ENCODE results near the gene GPD2.
"Not testable (repeated sequence)": the region's sequence is repeated elsewhere in the genome, so short reads cannot be mapped to it uniquely, and the experiment has no call there.

Gene GPD2

DNA sequence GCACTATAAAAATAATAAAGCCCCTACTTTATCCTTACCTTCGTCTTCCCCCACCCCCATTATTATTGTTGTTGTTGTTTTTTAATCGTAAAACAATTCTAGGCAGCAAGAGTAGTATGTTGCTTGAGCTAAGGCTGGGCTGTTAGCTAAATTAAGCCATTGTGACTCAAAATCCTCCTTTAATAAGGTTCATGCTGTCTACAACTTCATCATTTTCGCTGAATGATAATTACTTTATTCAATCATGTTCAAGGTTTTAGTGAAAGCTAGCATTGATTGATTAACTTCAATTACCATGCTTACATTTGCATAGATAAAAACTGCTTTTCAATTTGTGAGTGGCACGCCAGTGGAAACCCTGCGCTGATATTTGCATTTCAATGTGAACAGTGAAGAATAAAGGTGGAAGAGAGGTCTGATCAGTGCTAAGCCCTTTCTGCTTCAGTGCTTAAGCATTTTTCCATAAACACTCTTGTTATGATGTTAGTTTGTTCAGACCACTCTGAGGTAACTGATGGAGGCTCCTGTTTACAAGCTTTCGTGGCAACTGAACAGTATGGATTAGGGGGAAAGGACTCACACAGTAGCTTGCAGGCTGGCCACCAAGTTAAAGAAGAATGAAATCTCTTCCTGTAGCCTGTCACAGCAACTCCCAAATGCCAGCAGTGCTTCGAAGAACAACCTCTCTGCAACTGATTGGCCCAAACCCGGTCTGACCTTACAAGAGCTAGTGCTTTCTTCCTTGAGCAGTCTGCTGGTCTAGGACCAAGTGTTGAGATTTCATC is 156.8 kb downstream of the GPD2 start:
- no peak for DNase-seq

GRCh38 chr2:156593594-156593921 is 157.4 kb downstream of the GPD2 start:
- DNase-seq = no peak

GRCh38 chr2:156598563-156598962 is 162.4 kb downstream of the GPD2 start:
- no peak for DNase-seq

GRCh38 chr2:156600196-156600595 is 164.0 kb downstream of the GPD2 start:
- no peak for DNase-seq

DNA sequence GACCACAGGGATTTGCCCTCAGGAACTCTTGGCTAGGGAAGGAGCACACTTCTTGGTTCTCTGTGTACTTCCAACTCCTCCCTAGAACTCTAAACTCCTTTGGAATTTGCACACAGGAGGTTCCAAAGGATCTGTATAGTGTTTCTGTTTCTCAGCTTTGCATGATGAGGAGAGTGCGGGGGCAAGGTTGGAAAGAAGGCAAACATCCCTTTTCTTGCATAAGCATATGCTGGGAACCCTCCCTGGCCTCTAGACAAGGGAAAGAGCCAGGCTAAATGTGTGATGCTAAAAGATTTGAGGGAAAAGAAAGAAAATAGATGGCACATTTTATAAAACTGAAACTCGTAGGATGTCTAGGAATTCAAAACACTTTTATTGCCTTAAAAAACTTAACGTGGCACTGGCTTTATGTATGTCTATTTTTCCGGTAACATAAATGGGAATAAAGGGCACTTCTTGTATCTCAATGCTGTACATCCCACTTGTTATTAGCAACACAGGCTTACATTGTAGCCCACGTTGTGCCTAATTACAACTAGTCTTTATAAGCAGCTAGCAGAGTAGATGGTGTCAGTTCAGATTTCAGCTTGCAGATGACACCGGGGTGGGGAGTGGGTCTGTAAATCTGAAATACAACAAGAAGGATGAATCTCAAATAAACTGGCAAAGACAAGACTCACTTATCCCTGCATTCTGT is 165.8 kb downstream of the GPD2 start:
- DNase-seq = no peak

GRCh38 chr2:156602552-156602933 is 166.4 kb downstream of the GPD2 start:
- DNase-seq = no peak

GRCh38 chr2:156615836-156616322 is 179.7 kb downstream of the GPD2 start:
- DNase-seq = no peak

GRCh38 chr2:156618071-156618470 is 181.9 kb downstream of the GPD2 start:
- DNase-seq = not testable (repeated sequence)

GRCh38 chr2:156619021-156619539 is 182.9 kb downstream of the GPD2 start:
- DNase-seq = no peak

DNA sequence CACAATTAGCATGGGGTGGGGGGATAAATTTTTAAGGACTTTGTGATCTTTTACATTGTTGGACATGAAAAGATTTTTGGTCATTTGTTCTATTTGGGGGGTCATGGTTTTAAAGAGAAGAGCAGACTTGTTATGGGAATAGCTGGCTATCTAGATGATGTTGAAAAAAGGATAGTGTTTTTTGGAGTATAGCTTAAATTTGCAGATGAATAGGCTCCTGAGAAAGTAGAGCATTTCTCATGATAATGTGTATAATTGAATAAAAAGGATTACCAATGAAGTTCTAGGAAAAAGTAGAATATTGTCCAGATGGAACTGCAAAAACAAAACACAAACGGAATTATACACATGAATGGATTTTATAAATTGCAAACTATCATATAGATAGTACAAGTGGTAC is 186.3 kb downstream of the GPD2 start:
- no peak for DNase-seq

DNA sequence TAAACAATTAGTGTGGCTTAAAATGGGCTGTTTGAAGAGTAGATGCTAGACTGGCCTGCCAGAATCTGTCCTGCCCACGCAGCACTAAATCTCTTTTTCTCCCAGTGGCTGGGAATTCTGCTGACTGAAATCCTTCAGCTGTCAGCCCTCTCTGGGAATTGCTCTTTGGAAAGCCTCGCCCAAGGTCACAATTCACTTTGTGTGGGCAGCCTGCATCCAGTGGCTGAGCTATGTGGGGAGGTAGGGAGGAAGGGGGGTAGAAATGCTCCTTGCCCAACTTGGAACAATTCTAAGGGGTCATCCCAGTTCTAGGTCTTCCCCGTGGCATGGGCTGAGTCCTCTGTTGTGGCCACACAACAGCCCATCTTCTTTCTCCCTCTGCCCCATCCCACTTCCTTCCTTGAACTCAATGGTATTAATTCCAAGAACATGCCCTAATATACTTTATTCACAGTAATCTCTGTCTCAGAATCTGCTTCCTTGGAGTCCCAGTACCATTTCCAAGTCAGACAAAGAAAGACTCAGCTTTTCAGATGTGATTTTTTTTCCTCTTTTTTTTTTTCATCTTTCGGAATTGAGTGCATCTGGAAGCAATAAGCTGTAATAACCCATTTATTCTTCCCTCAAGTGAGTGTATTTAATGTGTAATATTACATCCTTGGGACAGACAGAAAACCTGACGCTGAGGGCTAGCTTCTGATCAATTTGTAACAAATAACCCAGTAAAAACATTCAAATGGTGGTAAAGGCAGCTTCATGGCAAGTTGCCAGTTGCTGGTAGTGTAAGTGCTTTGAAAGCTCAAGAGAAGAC is 189.4 kb downstream of the GPD2 start:
- DNase-seq = no peak

- no peak for DNase-seq
Observed at GRCh38 chr2:156626931-156627330, 190.8 kb downstream of the GPD2 start.

DNA sequence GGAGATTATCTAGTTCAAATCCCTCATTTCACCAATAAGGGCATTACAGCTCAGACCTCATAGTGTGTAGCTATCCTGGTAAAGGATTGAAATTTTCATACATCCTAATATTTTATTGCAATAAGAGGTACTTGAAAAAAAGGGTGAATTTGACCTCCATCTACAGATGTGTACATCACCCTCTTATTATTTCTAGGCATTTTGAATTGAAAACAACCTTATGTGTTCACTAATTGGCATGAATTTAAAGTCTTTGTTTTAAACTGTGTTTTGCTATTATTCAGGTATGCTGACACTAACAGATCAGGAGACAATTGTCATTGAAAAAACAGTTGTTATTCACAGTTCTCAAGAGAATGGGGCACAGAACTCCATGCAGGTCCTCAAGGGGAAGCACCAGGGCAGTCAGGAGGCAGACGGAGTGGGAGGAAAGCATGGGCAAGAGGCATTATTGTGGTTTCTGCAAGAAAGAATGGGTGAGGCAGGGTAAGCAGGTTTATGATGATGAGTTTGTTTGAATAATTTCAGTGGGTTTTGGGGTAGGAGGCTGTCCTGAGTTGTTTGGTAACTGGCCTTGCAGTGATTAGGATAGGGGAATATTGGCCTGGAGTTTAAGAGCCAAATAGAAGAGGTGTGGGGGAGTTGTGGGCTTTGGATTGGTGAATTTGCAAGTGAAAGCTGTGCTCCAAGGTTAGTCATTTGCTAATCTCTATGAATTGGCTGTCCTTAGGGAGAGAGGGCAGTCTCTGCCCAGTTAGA is 194.6 kb downstream of the GPD2 start:
- no peak for DNase-seq

- no peak for DNase-seq
Observed at GRCh38 chr2:156635646-156636045, 199.5 kb downstream of the GPD2 start.
